Activated naive CD4-positive, alpha-beta T cell treated with anti-CD3 and anti-CD28 coated beads, Interleukin-2, amount 50 U/mL, for 72 hours (primary cell): ENCODE data around the gene TRABD. TPM values are rescaled to one million over a fixed set of nuclear protein-coding genes. Genes with fewer than 3 reads are reported as not detected.
A peak's percentile ranks its signal among the peaks of the same experiment; 100 is the strongest.

ENCODE experiments used
- ATAC-seq, 2 donors: fragments of 150-1000 bp; cut with Tn5 transposase; 2 replicates each; pipeline ENCODE4 v1.10.0; 2021; ENCODE audit warnings: mild to moderate bottlenecking in 2 of 2, moderate library complexity in 2 of 2
- DNase-seq, 2 donors: peaks; one replicate each; pipeline ENCODE4 v3.0.0; 2021 to 2022; ENCODE audit warnings: low spot score in 2 of 2
- H3K27ac Mint-ChIP-seq, 2 donors: one replicate each; pipeline ENCODE4 v1.8.0; 2022; ENCODE audit warnings: mild to moderate bottlenecking in 2 of 2, mixed read lengths in 2 of 2
- H3K36me3 Mint-ChIP-seq, 2 donors: one replicate each; pipeline ENCODE4 v1.8.0; 2022; ENCODE audit warnings: mixed read lengths in 2 of 2
- H3K9me3 Mint-ChIP-seq, 2 donors: one replicate each; pipeline ENCODE4 v1.8.0; 2022; ENCODE audit warnings: mixed read lengths in 2 of 2
- total RNA-seq, 2 donors: library from RNA; stranded (reverse); gene quantifications; one replicate each; pipeline ENCODE4 v1.2.3, GENCODE V29; 2022

TRABD gene
- total RNA-seq, 2 donors from 2014 or later = 84.4 to 98.2 TPM

GRCh38 chr22:50190941-50191741 is 5.4 kb downstream of the TRABD start:
- no peak for DNase-seq
- Mint-ChIP-seq H3K27ac (peak overlapping the region; percentile 97), H3K36me3 (peaks cover 6 to 18% of the 10 kb centered on the region in 2 donors), H3K9me3 (no peaks in the 10 kb centered on the region)
- peak; percentile 63 to 73 for ATAC-seq

DNA sequence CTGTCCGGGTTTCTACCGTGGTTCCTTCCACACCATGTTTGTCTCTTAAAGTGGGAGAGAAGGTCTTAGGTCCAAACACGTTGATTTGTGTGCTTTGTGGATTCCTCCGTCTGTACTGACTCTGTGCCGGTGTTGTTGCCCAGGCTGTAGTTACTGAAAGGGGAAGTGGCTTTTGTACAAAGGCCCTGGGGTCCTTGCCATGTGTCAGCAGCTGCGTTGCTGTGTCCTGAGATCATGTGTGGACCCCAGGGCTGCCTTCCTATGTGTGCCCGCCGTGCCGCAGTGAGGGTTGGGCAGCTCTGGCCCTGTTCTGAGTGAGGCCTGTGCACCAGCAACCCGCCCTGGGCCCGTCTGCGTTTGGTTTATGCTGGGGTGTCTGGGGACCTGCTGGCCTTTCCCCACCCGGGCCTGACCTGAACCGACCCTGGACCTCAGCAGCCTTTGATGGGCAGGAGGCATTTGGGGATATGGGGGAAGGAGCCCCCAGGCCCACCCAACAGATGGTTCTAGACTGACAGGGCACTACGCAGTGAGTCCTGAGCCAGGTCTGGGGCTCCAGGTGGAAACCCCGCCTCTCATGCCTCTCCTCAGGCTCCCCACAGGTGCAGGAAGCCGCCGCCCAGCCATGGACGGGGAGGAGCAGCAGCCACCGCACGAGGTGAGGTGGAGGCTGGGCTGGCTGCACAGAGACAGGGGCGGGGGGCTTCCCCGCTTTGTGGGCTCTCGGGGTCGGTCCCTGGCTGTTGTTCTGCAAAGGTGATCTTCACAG is 6.9 kb downstream of the TRABD start:
- DNase-seq = no peak
- Mint-ChIP-seq H3K27ac (peak overlapping the region; percentile 90 to 97), H3K36me3 (peaks cover 0 to 13% of the 10 kb centered on the region in 2 donors)

GRCh38 chr22:50193621-50194020 is 7.9 kb downstream of the TRABD start:
- Mint-ChIP-seq H3K27ac (no peak overlapping the region), H3K9me3 (no peaks in the 10 kb centered on the region)

More for the DNA sequence above, 6.9 kb downstream of the TRABD start:
- ATAC-seq = no peak
- H3K9me3 Mint-ChIP-seq = no peaks in the 10 kb centered on the region

GRCh38 chr22:50194037-50194805 is 8.5 kb downstream of the TRABD start:
- Mint-ChIP-seq H3K27ac (no peak overlapping the region), H3K9me3 (no peaks in the 10 kb centered on the region), H3K36me3 (peaks cover 0 to 13% of the 10 kb centered on the region in 2 donors)
- ATAC-seq (no peak), DNase-seq (no peak)

More at GRCh38 chr22:50193621-50194020, 7.9 kb downstream of the TRABD start:
- H3K36me3 Mint-ChIP-seq = peaks cover 0 to 13% of the 10 kb centered on the region in 2 donors
- no peak for ATAC-seq
- no peak for DNase-seq

- H3K27ac Mint-ChIP-seq = no peak overlapping the region
- DNase-seq = no peak
- no peak for ATAC-seq
- no peaks in the 10 kb centered on the region for H3K9me3 Mint-ChIP-seq
- peaks cover 0 to 11% of the 10 kb centered on the region in 2 donors for H3K36me3 Mint-ChIP-seq
These were observed 10.5 kb downstream of the TRABD start for GRCh38 chr22:50196256-50196655.

DNA sequence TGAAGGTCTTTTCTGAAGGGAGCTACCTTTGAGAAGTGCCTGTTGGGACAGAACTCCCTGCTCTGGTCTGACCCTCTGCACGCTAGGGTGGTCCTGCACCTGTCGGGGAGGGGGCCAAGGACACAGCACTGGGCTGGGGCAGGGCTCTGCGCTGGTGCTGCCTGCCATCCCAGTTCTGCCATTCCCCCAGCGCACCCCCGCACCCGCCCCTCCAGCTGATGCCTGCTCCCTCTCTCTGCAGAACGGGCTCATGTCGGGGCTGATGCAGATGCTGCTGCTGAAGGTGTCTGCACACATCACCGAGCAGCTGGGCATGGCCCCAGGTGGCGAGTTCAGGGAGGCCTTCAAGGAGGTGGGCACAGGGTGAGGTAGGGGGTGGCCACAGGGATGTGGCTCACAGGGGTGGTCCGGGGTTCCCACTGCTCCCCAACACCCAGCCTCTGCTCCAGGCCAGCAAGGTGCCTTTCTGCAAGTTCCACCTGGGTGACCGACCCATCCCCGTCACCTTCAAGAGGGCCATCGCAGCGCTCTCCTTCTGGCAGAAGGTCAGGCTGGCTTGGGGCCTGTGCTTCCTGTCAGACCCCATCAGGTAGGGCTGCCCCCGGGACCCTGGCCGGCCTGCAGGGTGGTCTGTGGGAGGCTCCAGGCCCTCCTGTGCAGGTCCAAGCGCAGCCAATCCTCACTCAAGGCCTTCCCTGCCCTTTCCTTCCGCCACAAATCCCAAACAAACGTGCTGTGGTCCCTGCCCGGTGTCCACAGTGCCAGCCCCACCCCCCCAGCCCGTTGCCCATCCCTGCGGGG is 11.5 kb downstream of the TRABD start:
- no peak overlapping the region for H3K27ac Mint-ChIP-seq
- no peak for ATAC-seq
- H3K36me3 Mint-ChIP-seq = peaks cover 0 to 3% of the 10 kb centered on the region in 2 donors
- no peaks in the 10 kb centered on the region for H3K9me3 Mint-ChIP-seq
- no peak for DNase-seq

- DNase-seq = no peak
- H3K27ac Mint-ChIP-seq = no peak overlapping the region
- H3K36me3 Mint-ChIP-seq = no peaks in the 10 kb centered on the region
- no peaks in the 10 kb centered on the region for H3K9me3 Mint-ChIP-seq
- no peak for ATAC-seq
These were observed 12.3 kb downstream of the TRABD start for GRCh38 chr22:50197856-50198623.

- H3K9me3 Mint-ChIP-seq = no peaks in the 10 kb centered on the region
- ATAC-seq = no peak
- no peak overlapping the region for H3K27ac Mint-ChIP-seq
- no peaks in the 10 kb centered on the region for H3K36me3 Mint-ChIP-seq
- DNase-seq = no peak
These were observed 12.9 kb downstream of the TRABD start for GRCh38 chr22:50198624-50199017.

GRCh38 chr22:50199251-50199721 is 13.6 kb downstream of the TRABD start:
- no peak for ATAC-seq
- H3K9me3 Mint-ChIP-seq = no peaks in the 10 kb centered on the region
- no peak for DNase-seq
- no peaks in the 10 kb centered on the region for H3K36me3 Mint-ChIP-seq
- H3K27ac Mint-ChIP-seq = peak overlapping the region in 1 of 2 donors; percentile 44

DNA sequence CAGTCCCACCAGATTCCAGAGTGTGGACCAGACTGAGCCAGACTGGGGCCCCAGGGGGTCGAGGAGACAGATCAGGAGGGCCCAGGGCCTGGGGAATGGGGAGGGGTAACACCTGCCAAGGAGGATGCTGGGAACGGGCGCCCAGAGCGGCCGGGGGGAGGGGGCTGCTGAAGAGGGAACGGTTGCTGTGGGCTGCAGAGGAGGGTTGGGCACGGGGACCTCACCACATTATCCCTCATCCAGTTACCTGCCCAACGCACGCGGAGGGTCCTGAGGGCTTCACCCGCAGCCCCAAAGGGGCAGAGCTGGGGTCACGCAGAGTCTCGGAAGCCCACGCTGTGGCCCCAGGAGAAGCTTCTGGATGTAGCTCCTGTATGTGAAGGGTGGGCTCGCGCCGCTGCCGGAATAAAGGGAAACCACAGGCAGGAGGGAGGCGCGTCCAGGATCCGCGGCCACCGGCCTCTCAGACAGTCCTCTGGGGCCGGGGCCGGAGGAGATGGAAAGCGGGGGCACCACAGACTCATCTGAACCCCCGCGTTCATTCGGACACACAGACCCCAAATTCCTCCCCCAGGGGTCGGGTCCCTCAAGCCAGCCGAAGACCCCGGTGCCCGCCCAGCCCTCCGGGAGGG is 14.2 kb downstream of the TRABD start:
- ATAC-seq = peak in 1 of 2 donors; percentile 2
- no peaks in the 10 kb centered on the region for H3K36me3 Mint-ChIP-seq

DNA sequence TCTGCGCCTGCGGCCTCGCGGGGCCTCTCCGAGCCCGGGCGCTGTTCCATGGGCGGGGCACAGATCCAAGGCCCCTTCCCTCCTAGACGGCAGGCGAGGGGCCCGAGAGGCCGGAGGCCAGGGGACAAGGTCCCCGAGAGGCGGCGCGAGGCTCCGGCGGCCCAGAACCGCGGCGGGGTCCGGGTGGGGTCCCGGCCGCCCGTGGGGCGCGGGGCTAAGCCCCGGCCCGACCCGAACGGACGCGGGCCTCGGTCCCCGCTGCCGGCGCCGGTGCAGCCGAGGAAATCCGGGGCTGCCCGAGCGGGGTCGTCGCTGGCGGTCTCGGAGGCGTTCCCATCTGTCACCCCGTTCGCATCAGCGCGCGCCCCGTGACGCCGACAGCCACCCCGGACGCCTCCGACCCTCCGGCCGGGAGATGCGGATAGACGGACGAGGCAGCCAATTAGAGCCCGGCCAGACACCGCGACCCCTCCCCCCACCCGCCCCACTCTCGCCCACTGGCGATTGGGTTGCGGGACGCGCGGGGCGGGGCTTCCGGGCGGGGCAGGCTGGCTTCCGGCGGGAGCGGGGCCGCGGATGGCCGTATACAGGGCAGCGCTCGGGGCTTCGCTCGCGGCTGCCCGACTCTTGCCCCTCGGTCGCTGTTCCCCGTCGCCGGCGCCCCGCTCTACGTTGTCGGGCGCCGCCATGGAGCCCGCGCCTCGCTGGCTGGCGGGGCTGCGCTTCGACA is 14.9 kb downstream of the TRABD start, which contains the start of gene SELENOO:
Gene SELENOO (plus strand): TSS at position 551 of the 730 bp plus-strand sequence. CDS start 26 bp downstream, at position 577.
- DNase-seq (peak; percentile 90 to 92), ATAC-seq (peak; percentile 91 to 92)
- H3K27ac Mint-ChIP-seq = peak within 1 kb of the TSS; percentile 70 to 82
- H3K9me3 Mint-ChIP-seq = no peaks in the 10 kb centered on the region
- H3K36me3 Mint-ChIP-seq = no peaks in the 10 kb centered on the region

More for the DNA sequence above, 14.2 kb downstream of the TRABD start:
- Mint-ChIP-seq H3K27ac (peak overlapping the region in 1 of 2 donors; percentile 44), H3K9me3 (no peaks in the 10 kb centered on the region)
- DNase-seq = no peak

DNA sequence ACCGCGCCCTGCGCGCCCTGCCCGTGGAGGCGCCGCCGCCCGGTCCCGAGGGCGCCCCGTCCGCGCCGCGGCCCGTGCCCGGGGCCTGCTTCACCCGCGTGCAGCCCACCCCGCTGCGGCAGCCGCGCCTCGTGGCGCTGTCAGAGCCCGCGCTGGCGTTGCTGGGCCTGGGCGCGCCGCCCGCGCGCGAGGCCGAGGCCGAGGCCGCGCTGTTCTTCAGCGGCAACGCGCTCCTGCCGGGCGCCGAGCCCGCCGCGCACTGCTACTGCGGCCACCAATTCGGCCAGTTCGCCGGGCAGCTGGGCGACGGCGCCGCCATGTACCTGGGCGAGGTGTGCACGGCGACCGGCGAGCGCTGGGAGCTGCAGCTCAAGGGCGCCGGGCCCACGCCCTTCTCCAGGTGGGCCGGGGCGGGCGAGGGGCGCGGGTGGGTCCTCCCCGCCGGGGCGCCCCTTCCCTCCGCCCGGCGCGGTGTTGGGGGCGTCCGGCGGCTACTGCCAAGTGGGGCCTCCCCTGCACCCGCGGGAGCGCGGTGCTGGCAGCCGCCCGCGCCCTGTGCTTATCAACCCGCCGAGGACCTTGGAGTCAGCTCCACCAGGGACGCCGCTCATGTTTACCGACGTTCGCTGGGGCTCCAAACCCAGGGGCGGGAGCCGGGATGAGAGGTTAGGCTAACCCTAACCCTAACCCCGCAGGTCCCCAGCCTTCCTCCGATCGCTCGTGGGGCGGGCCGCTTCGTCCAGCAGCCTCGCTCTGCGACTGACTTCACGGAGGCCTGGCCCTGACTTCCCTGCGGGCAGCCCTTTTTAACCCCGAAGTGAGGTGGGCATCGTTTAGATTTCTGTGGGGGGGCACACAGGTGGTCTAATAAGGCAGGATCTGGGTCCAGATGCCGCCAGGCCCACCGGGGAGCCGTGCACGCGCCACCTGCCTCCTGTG is 15.7 kb downstream of the TRABD start:
- Mint-ChIP-seq H3K27ac (peak overlapping the region; percentile 70 to 82), H3K36me3 (no peaks in the 10 kb centered on the region), H3K9me3 (no peaks in the 10 kb centered on the region)
- ATAC-seq (peak; percentile 33 to 34), DNase-seq (no peak)

GRCh38 chr22:50202130-50202666 is 16.5 kb downstream of the TRABD start:
- no peaks in the 10 kb centered on the region for H3K36me3 Mint-ChIP-seq
- H3K9me3 Mint-ChIP-seq = no peaks in the 10 kb centered on the region
- H3K27ac Mint-ChIP-seq = peak overlapping the region; percentile 70 to 82
- no peak for DNase-seq
- ATAC-seq = no peak
